Measurements from ENCODE around the gene USP17L13.
"Not testable (repeated sequence)": the region's sequence is repeated elsewhere in the genome, so short reads cannot be mapped to it uniquely, and the experiment has no call there.

DNA sequence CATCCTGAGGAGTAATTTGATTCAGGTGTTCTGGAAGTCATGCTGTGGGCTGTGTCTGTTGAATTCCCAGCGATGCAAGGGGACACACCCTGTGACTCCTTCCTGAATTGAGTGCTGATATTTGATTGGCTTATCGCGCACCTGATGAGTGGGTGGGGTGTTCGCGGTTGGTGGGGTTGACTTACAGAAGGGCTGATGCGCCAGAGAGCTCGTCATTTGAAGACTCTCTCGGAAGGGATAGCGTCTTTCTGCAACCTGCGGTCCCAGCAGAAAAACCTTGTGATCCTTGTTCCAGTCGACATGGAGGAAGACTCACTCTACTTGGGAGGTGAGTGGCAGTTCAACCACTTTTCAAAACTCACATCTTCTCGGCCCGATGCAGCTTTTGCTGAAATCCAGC lies 37.9 kb downstream of the USP17L13 start, which contains the start of gene USP17L21:
- TF ChIP-seq, protein P1, sequence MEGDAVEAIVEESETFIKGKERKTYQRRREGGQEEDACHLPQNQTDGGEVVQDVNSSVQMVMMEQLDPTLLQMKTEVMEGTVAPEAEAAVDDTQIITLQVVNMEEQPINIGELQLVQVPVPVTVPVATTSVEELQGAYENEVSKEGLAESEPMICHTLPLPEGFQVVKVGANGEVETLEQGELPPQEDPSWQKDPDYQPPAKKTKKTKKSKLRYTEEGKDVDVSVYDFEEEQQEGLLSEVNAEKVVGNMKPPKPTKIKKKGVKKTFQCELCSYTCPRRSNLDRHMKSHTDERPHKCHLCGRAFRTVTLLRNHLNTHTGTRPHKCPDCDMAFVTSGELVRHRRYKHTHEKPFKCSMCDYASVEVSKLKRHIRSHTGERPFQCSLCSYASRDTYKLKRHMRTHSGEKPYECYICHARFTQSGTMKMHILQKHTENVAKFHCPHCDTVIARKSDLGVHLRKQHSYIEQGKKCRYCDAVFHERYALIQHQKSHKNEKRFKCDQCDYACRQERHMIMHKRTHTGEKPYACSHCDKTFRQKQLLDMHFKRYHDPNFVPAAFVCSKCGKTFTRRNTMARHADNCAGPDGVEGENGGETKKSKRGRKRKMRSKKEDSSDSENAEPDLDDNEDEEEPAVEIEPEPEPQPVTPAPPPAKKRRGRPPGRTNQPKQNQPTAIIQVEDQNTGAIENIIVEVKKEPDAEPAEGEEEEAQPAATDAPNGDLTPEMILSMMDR (IDR thresholded peaks at IDR 0.05): not testable (repeated sequence)
- not testable (repeated sequence) for TF ChIP-seq POLR2A (IDR thresholded peaks at IDR 0.05)

All from tibial nerve (tissue), 3 donors.